GM04504 (cell line): ENCODE results near the gene SLC35G4.
"Not testable (repeated sequence)": the region's sequence is repeated elsewhere in the genome, so short reads cannot be mapped to it uniquely, and the experiment has no call there.

Source experiments
- DNase-seq: peaks from one replicate; pipeline ENCODE4 v3.0.0-alpha.2; 2012; ENCODE audit warnings: low read depth

The SLC35G4 gene

GRCh38 chr18:11609488-11609887 lies at the start of gene SLC35G4:
SLC35G4 (plus strand) TSS chr18:11609596; CDS start chr18:11609596, 0 bp downstream.
- DNase-seq: not testable (repeated sequence)

- no peak for DNase-seq
These were observed 48.1 kb upstream of the SLC35G4 start for GRCh38 chr18:11561293-11561692.

- DNase-seq: no peak
These were observed 43.7 kb upstream of the SLC35G4 start for GRCh38 chr18:11565716-11566115.

- DNase-seq: no peak
These were observed 43.0 kb upstream of the SLC35G4 start for GRCh38 chr18:11566236-11566965.

- no peak for DNase-seq
These were observed 42.0 kb upstream of the SLC35G4 start for GRCh38 chr18:11567396-11567795.

- DNase-seq: no peak
These were observed 39.3 kb upstream of the SLC35G4 start for GRCh38 chr18:11570073-11570588.

- DNase-seq: peak; percentile 9
These were observed 38.5 kb upstream of the SLC35G4 start for GRCh38 chr18:11570769-11571412.

GRCh38 chr18:11572201-11572600 lies 37.2 kb upstream of the SLC35G4 start:
- DNase-seq: no peak

- DNase-seq: no peak
These were observed 34.9 kb upstream of the SLC35G4 start for GRCh38 chr18:11574545-11574944.

GRCh38 chr18:11577271-11578112 lies 31.9 kb upstream of the SLC35G4 start:
- no peak for DNase-seq

GRCh38 chr18:11578799-11579198 lies 30.6 kb upstream of the SLC35G4 start:
- DNase-seq: no peak

GRCh38 chr18:11579916-11580315 lies 29.5 kb upstream of the SLC35G4 start:
- DNase-seq: no peak

- no peak for DNase-seq
These were observed 28.1 kb upstream of the SLC35G4 start for GRCh38 chr18:11581286-11581685.

GRCh38 chr18:11585596-11585995 lies 23.8 kb upstream of the SLC35G4 start:
- DNase-seq: no peak

- no peak for DNase-seq
These were observed 22.5 kb upstream of the SLC35G4 start for GRCh38 chr18:11586896-11587295.

- no peak for DNase-seq
These were observed 22.0 kb upstream of the SLC35G4 start for GRCh38 chr18:11587432-11587831.

GRCh38 chr18:11587846-11588245 lies 21.6 kb upstream of the SLC35G4 start:
- no peak for DNase-seq

- no peak for DNase-seq
These were observed 17.4 kb upstream of the SLC35G4 start for GRCh38 chr18:11591957-11592356.

- no peak for DNase-seq
These were observed 9.1 kb upstream of the SLC35G4 start for GRCh38 chr18:11600321-11600720.

GRCh38 chr18:11607906-11608305 lies 1.5 kb upstream of the SLC35G4 start:
- DNase-seq: no peak

GRCh38 chr18:11608618-11609017 lies 778 bp upstream of the SLC35G4 start:
- DNase-seq: not testable (repeated sequence)

- DNase-seq: not testable (repeated sequence)
These were observed 3.7 kb downstream of the SLC35G4 start for GRCh38 chr18:11613073-11613472.
